Stimulated activated naive CD8-positive, alpha-beta T cell treated with anti-CD3 and anti-CD28 coated beads, Interleukin-15, Interleukin-2, amounts not matched to agents 100 ng/mL and 50 ng/mL, for 24 hours (primary cell): ENCODE data around the gene CNBP.
"Not testable (repeated sequence)": the region's sequence is repeated elsewhere in the genome, so short reads cannot be mapped to it uniquely, and the experiment has no call there.

ENCODE experiments used
- H3K27ac Mint-ChIP-seq: one replicate; pipeline ENCODE4 v1.8.0; 2021; ENCODE audit warnings: mild to moderate bottlenecking, mixed read lengths
- H3K27me3 Mint-ChIP-seq: one replicate; pipeline ENCODE4 v1.8.0; 2021; ENCODE audit warnings: mixed read lengths
- H3K36me3 Mint-ChIP-seq: one replicate; pipeline ENCODE4 v1.8.0; 2021; ENCODE audit warnings: low read depth, mixed read lengths
- H3K4me1 Mint-ChIP-seq: one replicate; pipeline ENCODE4 v1.8.0; 2021; ENCODE audit warnings: low read depth, mixed read lengths
- H3K4me3 Mint-ChIP-seq: one replicate; pipeline ENCODE4 v1.8.0; 2021; ENCODE audit warnings: mild to moderate bottlenecking, mixed read lengths
- H3K9me3 Mint-ChIP-seq: one replicate; pipeline ENCODE4 v1.8.0; 2021; ENCODE audit warnings: mixed read lengths

CNBP gene

DNA sequence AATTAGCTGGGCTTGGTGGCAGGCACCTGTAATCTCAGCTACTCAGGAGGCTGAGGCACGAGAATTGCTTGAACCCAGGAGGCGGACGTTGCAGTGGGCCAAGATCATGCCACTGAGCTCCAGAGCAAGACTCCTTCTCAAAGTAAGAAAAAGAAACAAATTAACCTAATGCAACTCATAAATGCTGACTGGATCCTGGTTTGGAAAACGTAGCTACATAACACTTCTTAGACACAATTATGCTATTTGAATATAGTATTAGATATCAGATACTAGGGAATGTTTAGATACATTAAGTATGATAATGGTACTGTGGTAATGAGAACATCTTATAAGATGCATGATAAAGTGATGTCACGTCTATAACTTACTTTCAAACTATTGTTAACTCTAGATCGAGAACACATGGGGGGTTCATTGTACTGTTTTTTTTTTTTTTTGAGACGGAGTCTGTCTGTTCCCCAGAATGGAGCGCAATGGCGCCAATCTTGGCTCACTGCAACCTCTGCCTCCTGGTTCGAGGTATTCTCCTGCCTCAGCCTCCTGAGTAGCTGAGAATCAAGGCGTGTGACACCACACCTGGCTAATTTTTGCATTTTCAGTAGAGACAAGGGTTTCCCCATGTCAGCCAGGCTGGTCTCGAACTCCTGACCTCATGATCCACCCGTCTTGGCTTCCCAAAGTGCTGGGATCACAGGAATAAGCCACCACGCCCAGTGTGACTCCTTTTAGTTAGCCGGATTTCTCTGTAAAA is 16.9 kb downstream of the CNBP start:
- H3K27ac Mint-ChIP-seq, result peak overlapping the region; percentile 2
- H3K9me3 Mint-ChIP-seq, result no peaks in the 10 kb centered on the region
- peaks cover 21% of the 10 kb centered on the region for H3K4me1 Mint-ChIP-seq
- H3K4me3 Mint-ChIP-seq, result no peak overlapping the region
- no peaks in the 10 kb centered on the region for H3K27me3 Mint-ChIP-seq
- peaks cover 54% of the 10 kb centered on the region for H3K36me3 Mint-ChIP-seq

DNA sequence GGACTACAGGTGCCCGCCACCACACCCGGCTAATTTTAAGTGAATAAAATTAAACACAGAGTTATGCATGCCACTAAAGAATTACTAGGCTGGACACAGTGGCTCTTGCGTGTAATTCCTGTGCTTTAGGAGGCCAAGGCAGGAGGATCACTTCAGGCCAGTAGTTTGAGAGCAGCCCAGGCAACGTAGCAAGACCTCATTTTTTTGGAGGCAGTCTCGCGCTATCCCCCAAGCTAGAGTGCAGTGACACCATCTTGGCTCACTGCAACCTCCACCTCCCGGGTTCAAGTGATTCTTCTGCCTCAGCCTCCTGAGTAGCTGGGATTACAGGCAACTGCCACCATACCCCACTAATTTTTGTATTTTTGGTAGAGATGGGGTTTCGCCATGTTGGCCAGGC is 18.1 kb downstream of the CNBP start:
- not testable (repeated sequence) for H3K4me3 Mint-ChIP-seq, H3K27me3 Mint-ChIP-seq, H3K27ac Mint-ChIP-seq, H3K9me3 Mint-ChIP-seq
- peaks cover 15% of the 10 kb centered on the region for H3K4me1 Mint-ChIP-seq
- peaks cover 43% of the 10 kb centered on the region for H3K36me3 Mint-ChIP-seq

DNA sequence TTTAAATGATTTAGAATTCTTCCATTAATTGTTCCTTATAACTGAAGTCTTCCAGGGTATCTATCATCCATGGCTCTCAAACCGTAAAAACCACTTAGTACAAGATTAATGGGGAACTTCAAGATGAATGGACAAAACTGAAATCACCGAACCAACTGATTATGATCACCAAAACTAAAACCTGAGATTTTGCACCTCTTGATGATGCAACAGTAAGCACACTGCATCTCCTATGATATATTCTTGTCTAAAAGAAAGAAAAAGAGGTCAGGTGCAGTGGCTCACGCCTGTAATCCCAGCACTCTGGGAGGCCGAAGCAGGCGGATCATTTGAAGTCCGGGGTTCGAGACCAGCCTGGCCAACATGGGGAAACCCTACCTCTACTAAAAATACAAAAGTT is 19.2 kb downstream of the CNBP start:
- no peak overlapping the region for H3K27ac Mint-ChIP-seq
- no peak overlapping the region for H3K4me3 Mint-ChIP-seq
- H3K36me3 Mint-ChIP-seq, result peaks cover 32% of the 10 kb centered on the region
- peaks cover 26% of the 10 kb centered on the region for H3K4me1 Mint-ChIP-seq
- no peaks in the 10 kb centered on the region for H3K27me3 Mint-ChIP-seq
- no peaks in the 10 kb centered on the region for H3K9me3 Mint-ChIP-seq

GRCh38 chr3:129162729-129163579 is 20.7 kb downstream of the CNBP start:
- Mint-ChIP-seq H3K27ac (peak overlapping the region; percentile 100), H3K9me3 (no peaks in the 10 kb centered on the region), H3K27me3 (no peaks in the 10 kb centered on the region), H3K36me3 (peaks cover 37% of the 10 kb centered on the region), H3K4me1 (peaks cover 34% of the 10 kb centered on the region), H3K4me3 (peak overlapping the region; percentile 94)

- Mint-ChIP-seq H3K36me3 (peaks cover 26% of the 10 kb centered on the region), H3K27ac (peak overlapping the region; percentile 100), H3K4me1 (peaks cover 34% of the 10 kb centered on the region), H3K27me3 (no peaks in the 10 kb centered on the region), H3K9me3 (no peaks in the 10 kb centered on the region), H3K4me3 (peak overlapping the region; percentile 94)
Measured at GRCh38 chr3:129161860-129162271, 21.8 kb downstream of the CNBP start.

DNA sequence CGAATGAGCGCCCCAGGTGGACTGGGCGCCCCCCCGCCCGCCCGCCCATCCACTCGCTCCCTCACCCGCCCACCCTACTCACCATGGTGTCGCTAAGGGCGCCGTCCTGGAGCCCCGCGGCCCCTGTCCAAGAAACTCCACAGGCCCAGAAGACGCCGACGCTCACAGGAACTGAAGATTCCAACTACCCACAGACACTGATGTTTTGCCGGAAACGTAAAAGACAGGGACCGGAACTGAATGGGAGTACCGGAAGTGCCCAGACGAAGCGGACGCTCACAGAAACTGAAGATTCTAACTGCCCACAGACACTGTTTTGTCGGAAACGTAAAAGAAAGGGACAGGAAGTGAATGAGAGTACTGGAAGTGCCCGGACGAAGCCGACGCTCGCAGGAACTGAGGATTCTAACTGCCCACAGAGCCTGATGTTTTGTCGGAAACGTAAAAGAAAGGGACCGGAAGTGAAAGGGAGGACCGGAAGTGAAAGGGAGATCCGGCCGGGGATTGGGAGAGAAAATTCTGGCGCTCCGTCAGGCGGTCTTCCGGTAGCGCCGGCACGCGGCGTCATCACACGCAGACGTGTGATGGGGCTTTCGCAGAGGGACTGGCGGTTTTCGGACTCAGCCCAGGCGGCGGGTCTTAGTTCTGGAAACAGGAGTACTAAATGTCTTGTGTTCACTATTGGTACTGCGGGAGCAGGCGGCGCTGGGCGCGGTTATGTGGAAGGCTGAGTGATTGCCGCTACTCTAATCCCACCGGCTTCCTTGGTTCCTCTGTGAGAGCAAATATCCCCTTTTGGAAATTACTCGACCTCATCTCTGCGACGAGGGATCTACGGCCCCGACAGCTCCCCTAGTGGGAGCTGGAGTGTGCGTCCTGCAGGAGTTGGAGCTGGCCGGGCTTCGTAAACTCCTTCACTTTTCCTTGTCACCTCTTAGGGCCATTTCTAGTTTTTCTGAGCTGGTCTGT is 22.5 kb downstream of the CNBP start, which contains the start of gene ISY1:
TSS of gene ISY1 (minus strand) at position 173 of the 969 bp plus-strand sequence. CDS start at position 85, 88 bp downstream.
- H3K27ac Mint-ChIP-seq, result peak within 1 kb of the TSS; percentile 100
- peaks cover 24% of the 10 kb centered on the region for H3K36me3 Mint-ChIP-seq
- peak within 1 kb of the TSS; percentile 94 for H3K4me3 Mint-ChIP-seq
- H3K9me3 Mint-ChIP-seq, result no peaks in the 10 kb centered on the region
- no peaks in the 10 kb centered on the region for H3K27me3 Mint-ChIP-seq
- peaks cover 34% of the 10 kb centered on the region for H3K4me1 Mint-ChIP-seq

- H3K4me3 Mint-ChIP-seq, result no peak overlapping the region
- peaks cover 46% of the 10 kb centered on the region for H3K36me3 Mint-ChIP-seq
- no peaks in the 10 kb centered on the region for H3K27me3 Mint-ChIP-seq
- no peaks in the 10 kb centered on the region for H3K9me3 Mint-ChIP-seq
- H3K4me1 Mint-ChIP-seq, result no peaks in the 10 kb centered on the region
- H3K27ac Mint-ChIP-seq, result no peak overlapping the region
Measured at GRCh38 chr3:129144786-129145185, 38.9 kb downstream of the CNBP start.

DNA sequence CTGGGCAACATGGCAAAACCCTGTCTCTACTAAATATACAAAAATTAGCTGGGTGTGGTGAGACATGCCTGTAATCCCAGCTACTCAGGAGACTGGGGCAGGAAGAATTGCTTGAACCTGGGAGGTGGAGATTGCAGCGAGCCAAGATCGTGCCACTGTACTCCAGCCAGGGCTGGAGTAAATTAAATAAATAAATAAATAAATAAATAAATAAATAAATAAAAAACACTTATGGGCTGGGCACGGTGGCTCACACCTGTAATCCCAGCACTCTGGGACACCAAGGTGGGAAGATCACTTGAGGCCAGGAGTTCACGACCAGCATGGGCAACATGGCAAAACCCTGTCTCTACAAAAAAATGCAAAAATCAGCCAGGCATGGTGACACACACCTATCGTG is 42.7 kb downstream of the CNBP start:
- H3K4me1 Mint-ChIP-seq, result not testable (repeated sequence)
- peaks cover 36% of the 10 kb centered on the region for H3K36me3 Mint-ChIP-seq

DNA sequence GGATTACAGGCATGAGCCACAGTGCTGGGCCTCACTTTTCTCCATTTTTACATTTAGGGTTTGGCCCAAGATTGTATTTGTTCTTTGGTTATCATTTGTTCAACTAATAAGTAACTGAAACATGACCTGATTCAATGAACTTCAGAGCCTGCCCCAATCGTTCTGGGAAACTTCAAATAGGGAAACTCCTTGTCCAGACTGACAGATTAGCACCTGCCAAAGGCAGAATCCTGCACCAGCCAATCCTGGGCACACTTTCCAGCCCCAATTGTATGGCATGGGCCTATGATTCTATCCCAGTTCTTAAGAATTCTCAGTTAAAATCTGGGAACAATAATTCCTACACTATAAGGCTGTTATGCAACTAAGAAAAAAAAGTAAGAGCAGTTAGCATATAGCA is 43.8 kb downstream of the CNBP start:
- Mint-ChIP-seq H3K36me3 (peaks cover 27% of the 10 kb centered on the region), H3K4me3 (no peak overlapping the region), H3K9me3 (no peaks in the 10 kb centered on the region), H3K4me1 (no peaks in the 10 kb centered on the region), H3K27me3 (no peaks in the 10 kb centered on the region), H3K27ac (no peak overlapping the region)

More for the DNA sequence above, 42.7 kb downstream of the CNBP start:
- H3K27ac Mint-ChIP-seq, H3K9me3 Mint-ChIP-seq, H3K27me3 Mint-ChIP-seq, H3K4me3 Mint-ChIP-seq: not testable (repeated sequence)

- not testable (repeated sequence) for H3K9me3 Mint-ChIP-seq, H3K4me3 Mint-ChIP-seq, H3K27me3 Mint-ChIP-seq, H3K27ac Mint-ChIP-seq
- peaks cover 13% of the 10 kb centered on the region for H3K4me1 Mint-ChIP-seq
- H3K36me3 Mint-ChIP-seq, result peaks cover 46% of the 10 kb centered on the region
Measured at GRCh38 chr3:129136275-129136674, 47.4 kb downstream of the CNBP start.

GRCh38 chr3:129132097-129132866 is 51.4 kb downstream of the CNBP start:
- Mint-ChIP-seq H3K4me3 (no peak overlapping the region), H3K36me3 (peaks cover 51% of the 10 kb centered on the region), H3K27me3 (no peaks in the 10 kb centered on the region), H3K27ac (peak overlapping the region; percentile 49), H3K9me3 (no peaks in the 10 kb centered on the region), H3K4me1 (peaks cover 13% of the 10 kb centered on the region)

- H3K4me3 Mint-ChIP-seq, result no peak overlapping the region
- peak overlapping the region; percentile 34 for H3K27ac Mint-ChIP-seq
- peaks cover 13% of the 10 kb centered on the region for H3K4me1 Mint-ChIP-seq
- H3K9me3 Mint-ChIP-seq, result no peaks in the 10 kb centered on the region
- H3K27me3 Mint-ChIP-seq, result no peaks in the 10 kb centered on the region
- H3K36me3 Mint-ChIP-seq, result peaks cover 49% of the 10 kb centered on the region
Measured at GRCh38 chr3:129131465-129132088, 52.1 kb downstream of the CNBP start.

DNA sequence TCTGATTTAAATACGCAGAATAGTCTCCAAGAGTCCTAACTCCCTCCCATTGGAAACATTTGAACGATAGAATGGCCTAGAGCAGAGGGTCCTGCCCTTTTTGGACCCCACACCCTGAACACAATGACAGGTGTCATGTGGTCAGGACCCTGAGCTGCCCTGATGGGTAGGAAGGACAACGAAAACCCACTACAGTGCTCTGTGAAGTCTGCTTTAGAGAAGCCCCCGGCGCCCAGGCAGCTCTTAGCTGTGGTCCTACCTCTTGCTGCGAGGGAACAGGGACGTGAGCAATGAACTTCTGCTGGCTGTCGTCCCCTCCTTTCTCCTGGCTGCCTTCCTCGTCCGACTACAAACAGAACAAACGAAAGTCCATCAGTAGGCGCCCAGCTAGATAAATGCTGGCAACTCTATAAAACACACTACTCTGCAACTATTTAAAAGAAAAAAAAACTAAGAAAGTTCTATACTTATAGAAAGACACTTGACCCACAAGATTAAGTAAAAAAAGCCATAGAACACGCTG is 53.3 kb downstream of the CNBP start:
- H3K36me3 Mint-ChIP-seq, result peaks cover 49% of the 10 kb centered on the region
- H3K4me1 Mint-ChIP-seq, result peaks cover 13% of the 10 kb centered on the region
- H3K27ac Mint-ChIP-seq, result no peak overlapping the region
- H3K27me3 Mint-ChIP-seq, result no peaks in the 10 kb centered on the region
- no peaks in the 10 kb centered on the region for H3K9me3 Mint-ChIP-seq
- H3K4me3 Mint-ChIP-seq, result no peak overlapping the region
